NCI-H128 (cell line): Measurements from ENCODE around the gene SLC39A7.
A peak's percentile ranks its signal among the peaks of the same experiment; 100 is the strongest.

Experiments
- DNase-seq: peaks from one replicate; lab custom pipeline; 2025; ENCODE audit not compliant: unreplicated experiment; lab: John Stamatoyannopoulos, UW

The SLC39A7 gene, protein sequence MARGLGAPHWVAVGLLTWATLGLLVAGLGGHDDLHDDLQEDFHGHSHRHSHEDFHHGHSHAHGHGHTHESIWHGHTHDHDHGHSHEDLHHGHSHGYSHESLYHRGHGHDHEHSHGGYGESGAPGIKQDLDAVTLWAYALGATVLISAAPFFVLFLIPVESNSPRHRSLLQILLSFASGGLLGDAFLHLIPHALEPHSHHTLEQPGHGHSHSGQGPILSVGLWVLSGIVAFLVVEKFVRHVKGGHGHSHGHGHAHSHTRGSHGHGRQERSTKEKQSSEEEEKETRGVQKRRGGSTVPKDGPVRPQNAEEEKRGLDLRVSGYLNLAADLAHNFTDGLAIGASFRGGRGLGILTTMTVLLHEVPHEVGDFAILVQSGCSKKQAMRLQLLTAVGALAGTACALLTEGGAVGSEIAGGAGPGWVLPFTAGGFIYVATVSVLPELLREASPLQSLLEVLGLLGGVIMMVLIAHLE

DNA sequence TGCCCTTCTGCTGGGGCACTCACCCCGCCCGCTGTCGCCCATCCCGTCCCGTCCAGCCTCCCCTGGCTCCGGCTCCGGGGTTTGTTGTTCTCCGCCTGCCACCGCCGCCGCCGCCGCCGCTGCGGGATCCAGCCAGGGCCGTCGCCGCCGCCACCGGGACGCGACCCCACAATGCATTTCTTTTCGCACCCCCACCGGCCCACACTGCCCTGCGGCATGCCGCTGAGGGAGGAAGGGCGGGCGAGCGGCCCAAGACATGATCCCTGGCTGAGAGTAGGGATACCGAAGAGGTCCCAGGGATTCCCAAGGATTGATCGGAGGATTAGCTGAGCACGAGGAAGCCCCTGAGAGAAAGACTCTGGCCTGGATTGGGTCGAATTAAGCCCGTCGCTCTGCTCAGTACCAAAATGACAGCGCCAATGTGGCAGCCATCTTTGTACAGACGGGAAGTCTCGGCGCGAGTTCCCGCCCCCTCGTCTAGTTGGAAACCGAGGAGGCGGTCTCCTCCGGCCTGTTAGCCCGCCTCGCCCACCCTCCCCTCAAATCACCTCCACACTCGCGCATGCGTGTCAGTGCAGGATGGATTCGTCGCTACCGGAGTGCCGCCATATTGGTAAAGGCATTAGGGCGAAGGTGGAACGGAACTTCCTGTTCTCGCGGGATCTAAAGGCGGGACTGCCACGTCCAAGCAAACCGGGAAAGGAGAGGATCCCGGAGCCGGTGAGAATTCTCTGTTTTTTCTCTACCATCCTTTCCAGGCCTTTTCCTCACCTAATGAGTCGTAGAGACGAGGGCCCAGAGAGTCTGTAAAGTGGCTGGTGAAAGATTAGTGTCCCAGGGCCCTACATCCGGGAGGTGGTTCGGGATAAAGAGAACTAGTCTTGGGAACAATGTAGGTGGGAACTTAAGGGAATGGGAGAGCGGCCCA lies at the start of gene SLC39A7, which contains the start of gene RXRB:
SLC39A7 (plus strand) TSS at position 649 of the 928 bp plus-strand sequence. CDS start 379 bp downstream, outside the sequence.
RXRB (minus strand) TSS at position 447 of the 928 bp plus-strand sequence; CDS start at position 258, 189 bp downstream.
- peak; percentile 98 for DNase-seq

- no peak for DNase-seq
Observed at GRCh38 chr6:33151050-33151449, 49.6 kb upstream of the SLC39A7 start.

DNA sequence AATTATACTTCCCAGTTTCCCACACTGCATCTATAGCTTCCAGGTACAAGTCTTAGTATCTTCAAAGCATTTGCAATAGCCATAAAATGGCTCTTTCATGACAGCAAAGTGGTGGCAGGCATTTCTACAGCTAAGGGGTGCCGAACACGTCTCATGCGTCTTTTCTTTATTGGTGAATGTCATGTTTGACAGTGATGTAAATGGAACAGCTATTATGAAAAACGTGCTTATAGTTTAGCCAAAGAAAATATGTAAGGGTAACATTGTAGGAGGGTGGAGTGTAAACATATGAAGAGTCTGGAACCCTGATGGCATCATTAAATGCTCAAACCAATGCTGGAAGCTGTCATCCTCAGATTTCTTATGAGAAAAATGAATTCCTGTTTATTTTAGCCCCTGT lies 46.3 kb upstream of the SLC39A7 start:
- no peak for DNase-seq

DNA sequence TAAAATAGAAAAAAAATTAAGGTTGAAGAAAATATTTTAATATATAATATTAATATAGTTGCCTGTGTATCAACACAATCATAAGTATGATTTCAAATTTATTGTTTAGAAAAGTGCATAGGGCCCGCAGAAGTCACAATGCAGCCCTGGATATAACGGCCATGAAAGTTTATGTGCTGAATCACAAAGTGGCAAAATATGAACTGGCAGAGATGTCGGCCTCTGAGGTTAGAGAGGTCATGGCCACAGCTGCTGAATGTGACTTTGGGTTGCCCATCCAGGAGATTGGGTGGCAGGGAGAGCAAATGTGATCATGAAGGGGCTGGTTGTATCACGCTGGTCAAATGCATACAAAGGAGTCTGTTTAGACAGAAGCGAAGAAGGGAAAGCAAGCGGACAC lies 44.1 kb upstream of the SLC39A7 start:
- DNase-seq = no peak

GRCh38 chr6:33156964-33157363 lies 43.7 kb upstream of the SLC39A7 start:
- DNase-seq = no peak

GRCh38 chr6:33160096-33160495 lies 40.6 kb upstream of the SLC39A7 start:
- no peak for DNase-seq

GRCh38 chr6:33160728-33161344 lies 39.8 kb upstream of the SLC39A7 start:
- no peak for DNase-seq

- DNase-seq = no peak
Observed at GRCh38 chr6:33161354-33162331, 39.0 kb upstream of the SLC39A7 start.

DNA sequence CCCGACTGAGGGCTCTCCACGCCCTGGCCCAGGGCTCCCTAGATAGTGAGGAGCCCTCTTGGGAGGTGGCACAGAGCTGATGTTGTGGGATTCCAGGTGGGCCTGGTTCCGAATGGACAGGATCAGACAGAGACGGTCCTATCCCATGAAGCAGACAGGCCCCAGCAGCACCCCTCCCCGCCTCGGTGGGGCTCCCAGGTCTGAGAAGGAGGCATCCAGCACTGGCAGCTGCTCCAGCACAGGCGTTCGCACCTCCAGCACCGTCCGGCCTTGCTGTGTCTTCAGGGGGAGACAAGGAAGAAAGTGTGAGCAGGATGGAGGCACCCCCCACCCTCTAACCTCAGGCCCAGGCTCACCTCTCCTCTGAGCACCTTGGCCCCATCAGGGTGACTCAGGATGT lies 37.1 kb upstream of the SLC39A7 start:
- no peak for DNase-seq

GRCh38 chr6:33164176-33164575 lies 36.5 kb upstream of the SLC39A7 start:
- no peak for DNase-seq

- no peak for DNase-seq
Observed at GRCh38 chr6:33164665-33165373, 35.8 kb upstream of the SLC39A7 start.

DNA sequence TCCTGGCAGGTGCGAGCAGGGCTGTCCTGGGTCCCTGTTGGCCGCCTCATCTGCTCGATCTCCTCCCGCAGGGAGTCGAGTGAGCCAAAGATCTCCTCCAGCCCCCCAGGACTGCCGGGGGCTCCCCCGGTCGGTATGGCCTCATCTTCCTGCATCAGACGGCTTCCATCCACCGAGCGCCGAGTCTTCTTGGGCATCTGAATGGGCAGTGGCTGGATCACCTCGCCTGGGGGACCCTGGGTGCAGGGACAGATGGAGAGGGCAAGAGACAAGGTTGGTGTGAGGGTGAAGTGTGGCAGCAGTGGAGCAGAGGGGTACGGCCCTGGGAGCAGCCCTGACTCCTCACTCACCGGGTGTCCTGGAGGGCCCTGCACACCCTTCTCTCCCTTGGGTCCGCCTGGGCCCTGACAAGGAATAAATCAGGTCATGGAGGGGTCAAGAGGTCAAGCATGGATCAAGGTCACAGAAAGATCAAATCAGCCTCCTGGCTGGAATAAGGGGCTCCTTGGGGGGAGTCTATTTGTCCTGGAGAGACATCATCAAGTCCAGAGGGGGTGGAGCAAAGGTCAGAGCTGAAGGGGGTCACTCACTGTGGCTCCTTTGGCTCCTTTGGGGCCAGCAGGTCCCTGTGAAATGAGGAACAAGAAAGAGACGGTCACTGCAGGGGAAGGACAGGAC lies 34.9 kb upstream of the SLC39A7 start:
- DNase-seq = no peak

GRCh38 chr6:33166363-33166762 lies 34.3 kb upstream of the SLC39A7 start:
- no peak for DNase-seq

- DNase-seq = no peak
Observed at GRCh38 chr6:33166811-33167210, 33.9 kb upstream of the SLC39A7 start.

DNA sequence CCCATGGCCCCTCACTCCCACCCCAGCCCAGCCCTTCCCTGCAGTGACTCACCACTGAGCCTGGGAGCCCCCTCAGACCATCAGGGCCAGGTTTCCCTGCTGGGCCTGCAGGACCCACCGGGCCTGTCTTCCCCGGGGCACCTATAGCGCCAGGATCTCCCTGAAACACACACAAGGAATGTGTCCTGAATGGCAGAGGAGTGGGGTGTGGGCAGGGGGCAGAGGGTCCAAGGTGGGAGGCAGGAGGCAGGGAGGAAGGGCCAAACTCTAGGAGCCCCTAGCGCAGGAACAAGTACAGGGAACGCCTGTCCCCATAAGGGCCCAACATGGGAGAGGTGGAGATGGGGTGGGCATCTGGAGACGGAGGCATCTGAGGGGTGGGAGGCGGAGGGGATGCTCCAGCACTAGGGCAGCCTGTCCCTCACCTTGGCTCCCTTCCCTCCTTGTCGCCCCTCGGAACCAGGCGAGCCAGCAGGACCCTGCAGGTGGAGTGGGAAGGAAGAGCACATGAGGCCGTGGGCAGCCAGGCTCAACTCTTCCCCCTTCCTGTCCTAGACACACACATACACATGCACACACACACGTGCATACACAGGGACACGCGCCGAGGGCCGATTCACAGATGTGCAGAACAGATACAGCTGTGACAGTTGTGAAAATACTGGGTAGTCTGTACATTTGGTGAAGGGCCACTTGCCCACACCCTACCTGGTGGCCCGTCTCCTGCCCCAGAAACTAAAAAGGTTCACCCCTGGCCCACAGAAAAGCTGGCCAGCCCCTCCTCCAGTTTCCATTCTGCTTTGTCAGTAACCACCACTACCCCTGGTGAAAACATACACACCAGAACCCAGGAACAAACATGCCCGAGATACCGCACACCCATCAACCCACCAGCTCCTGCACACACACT lies 33.0 kb upstream of the SLC39A7 start:
- DNase-seq = no peak

GRCh38 chr6:33168284-33168601 lies 32.4 kb upstream of the SLC39A7 start:
- no peak for DNase-seq

- no peak for DNase-seq
Observed at GRCh38 chr6:33168639-33169038, 32.0 kb upstream of the SLC39A7 start.
